Stimulated activated naive CD8-positive, alpha-beta T cell treated with anti-CD3 and anti-CD28 coated beads, Interleukin-15, Interleukin-2, amounts not matched to agents 100 ng/mL and 50 ng/mL, for 24 hours (primary cell): ENCODE results near the gene OTOR.

ENCODE experiments used
- H3K27ac Mint-ChIP-seq: one replicate; pipeline ENCODE4 v1.8.0; 2021; ENCODE audit warnings: mild to moderate bottlenecking, mixed read lengths
- H3K27me3 Mint-ChIP-seq: one replicate; pipeline ENCODE4 v1.8.0; 2021; ENCODE audit warnings: mixed read lengths
- H3K36me3 Mint-ChIP-seq: one replicate; pipeline ENCODE4 v1.8.0; 2021; ENCODE audit warnings: low read depth, mixed read lengths
- H3K4me1 Mint-ChIP-seq: one replicate; pipeline ENCODE4 v1.8.0; 2021; ENCODE audit warnings: low read depth, mixed read lengths
- H3K4me3 Mint-ChIP-seq: one replicate; pipeline ENCODE4 v1.8.0; 2021; ENCODE audit warnings: mild to moderate bottlenecking, mixed read lengths
- H3K9me3 Mint-ChIP-seq: one replicate; pipeline ENCODE4 v1.8.0; 2021; ENCODE audit warnings: mixed read lengths

The OTOR gene

DNA sequence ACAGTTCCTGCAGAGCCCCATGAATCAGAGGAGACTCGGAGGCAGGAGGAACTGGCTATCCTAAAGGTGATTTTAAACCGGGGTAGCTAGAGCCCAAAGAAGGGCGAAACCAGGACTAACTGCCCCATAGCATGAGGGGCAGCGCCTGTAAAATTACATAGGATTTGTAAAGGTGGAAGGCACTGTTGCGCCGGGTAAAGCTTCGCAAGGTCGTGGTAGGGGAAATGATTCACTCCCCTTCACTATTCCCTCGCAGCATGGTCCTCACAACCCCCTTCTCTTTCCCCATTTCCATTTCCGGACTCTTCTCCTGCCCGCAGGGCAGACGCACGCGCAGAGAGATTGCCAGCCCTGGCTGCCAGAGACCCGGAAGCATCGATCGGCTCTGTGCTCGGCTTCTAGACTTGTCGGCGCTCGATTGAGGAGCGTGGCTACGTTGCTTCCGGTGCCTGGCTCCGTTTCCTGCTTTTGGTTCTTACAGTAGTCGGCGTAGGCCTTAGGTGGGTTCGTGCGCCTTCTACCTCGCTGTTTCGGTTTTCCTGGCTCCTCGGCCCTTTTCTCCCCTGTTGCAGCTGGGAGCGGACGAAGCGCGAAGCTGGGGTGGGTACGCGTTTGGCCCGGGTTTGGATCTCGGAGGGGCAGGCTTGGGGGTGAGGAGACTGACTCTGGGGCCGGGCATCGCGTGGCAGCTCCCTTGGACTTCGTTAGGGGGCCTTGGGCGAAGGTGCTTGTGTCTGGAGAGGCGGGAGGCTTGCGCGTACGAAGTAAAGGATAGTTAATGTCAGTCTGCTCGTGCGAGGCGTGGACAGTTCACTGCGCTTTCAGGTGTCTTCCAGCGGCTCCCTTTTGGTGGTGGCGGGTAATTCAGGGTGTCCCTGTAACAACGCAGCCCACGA, 18.3 kb upstream of the OTOR start, which contains the start of gene SNRPB2:
Gene SNRPB2 (plus strand): TSS at position 462 of the 896 bp plus-strand sequence. CDS start 1,677 bp downstream, outside the sequence.
- peak within 1 kb of the TSS; percentile 98 for H3K27ac Mint-ChIP-seq
- H3K36me3 Mint-ChIP-seq, result peaks cover 51% of the 10 kb centered on the region
- H3K4me3 Mint-ChIP-seq, result peak within 1 kb of the TSS; percentile 99
- H3K27me3 Mint-ChIP-seq, result peaks cover 17% of the 10 kb centered on the region
- peaks cover 9% of the 10 kb centered on the region for H3K9me3 Mint-ChIP-seq
- H3K4me1 Mint-ChIP-seq, result peaks cover 52% of the 10 kb centered on the region

DNA sequence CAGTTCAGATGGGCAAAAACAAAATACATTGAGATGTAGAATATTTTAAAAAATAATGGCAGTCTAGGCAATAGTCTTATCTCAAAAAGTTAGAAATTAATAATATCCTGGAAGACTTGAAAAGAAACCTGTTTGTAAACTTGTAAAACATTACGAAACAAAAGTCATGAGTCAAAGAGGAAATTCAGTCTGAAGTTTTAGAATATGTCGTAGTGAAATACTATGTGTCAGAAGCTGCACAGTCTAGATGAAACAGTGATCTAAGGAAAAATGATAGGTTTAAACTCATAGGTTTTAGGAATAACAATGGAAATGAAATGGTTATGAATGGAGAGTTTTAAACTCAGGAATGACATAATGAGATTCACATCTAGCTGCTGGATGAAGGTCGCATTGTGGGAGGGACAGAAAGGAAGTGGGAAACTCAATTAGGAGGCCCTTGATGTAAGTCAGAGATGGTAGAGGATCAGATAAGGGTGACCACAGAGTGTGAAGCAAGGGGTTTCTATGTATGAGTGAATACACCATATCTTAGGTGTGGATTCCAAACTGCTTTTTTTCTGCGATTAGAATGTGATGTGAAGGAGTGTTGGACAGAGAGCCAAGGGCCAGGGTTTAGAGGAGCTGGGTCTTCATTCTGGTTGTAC, 15.5 kb upstream of the OTOR start:
- peaks cover 9% of the 10 kb centered on the region for H3K9me3 Mint-ChIP-seq
- H3K36me3 Mint-ChIP-seq, result peaks cover 78% of the 10 kb centered on the region
- peaks cover 66% of the 10 kb centered on the region for H3K4me1 Mint-ChIP-seq
- peak overlapping the region; percentile 24 for H3K4me3 Mint-ChIP-seq
- peak overlapping the region; percentile 76 for H3K27ac Mint-ChIP-seq
- peaks cover 4% of the 10 kb centered on the region for H3K27me3 Mint-ChIP-seq

DNA sequence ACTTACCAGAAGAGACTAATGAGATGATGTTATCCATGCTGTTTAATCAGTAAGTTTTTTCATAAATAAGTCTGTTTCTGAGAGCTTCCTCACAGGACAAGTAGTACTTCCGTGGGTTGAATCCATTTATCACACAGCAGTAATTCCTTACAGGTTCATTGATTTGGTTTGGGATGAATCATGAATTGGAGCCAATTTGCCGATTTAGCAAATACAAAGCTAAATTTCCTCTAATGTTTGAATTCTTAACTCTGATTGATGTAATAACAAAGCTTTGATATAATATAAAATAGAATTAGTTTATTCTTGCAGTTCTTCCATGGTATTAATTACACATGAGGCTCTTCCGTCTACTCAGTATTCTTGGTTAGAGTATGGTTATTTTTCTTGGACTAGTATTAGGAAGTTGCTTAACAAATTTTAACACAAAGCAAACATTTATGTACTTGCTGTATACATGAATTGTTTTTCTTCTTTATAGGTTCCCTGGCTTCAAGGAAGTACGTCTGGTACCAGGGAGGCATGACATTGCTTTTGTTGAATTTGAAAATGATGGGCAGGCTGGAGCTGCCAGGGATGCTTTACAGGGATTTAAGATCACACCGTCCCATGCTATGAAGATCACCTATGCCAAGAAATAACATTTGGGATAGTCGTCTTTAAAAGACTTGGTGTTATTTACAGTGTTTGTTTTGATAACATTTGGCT, 7.6 kb upstream of the OTOR start:
- H3K27ac Mint-ChIP-seq, result no peak overlapping the region
- H3K27me3 Mint-ChIP-seq, result no peaks in the 10 kb centered on the region
- H3K4me1 Mint-ChIP-seq, result peaks cover 7% of the 10 kb centered on the region
- H3K4me3 Mint-ChIP-seq, result no peak overlapping the region
- no peaks in the 10 kb centered on the region for H3K9me3 Mint-ChIP-seq
- H3K36me3 Mint-ChIP-seq, result peaks cover 60% of the 10 kb centered on the region

DNA sequence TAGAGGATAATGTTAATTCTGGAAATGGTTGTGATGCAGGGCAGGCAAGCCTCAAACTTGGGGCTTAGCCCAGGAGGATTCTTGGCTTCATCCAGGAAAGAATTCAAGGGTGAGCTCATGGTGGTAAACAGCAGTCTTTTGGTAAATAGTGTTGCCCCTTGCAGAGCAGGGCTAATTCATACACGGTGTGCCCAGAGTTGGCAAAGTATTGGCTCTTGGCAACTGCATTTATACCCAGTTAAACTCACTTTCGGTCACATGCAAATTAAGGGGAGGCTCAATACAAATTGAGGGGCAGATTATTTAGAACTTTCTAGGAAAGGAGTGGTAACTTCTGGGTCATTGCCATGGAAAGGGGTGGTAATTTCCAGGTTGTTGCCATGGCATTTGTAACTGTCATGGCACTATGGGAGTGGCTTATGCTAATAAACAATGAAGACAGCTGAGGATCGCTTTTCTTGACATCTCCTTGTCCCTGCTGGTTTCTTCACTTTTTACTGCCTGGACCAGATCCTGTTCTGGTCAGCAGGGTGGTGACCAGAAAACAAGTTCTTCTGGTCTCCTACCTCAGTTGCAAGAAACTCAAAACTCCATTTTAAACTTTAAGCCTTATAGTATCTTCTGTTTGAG, 3.9 kb upstream of the OTOR start:
- H3K36me3 Mint-ChIP-seq, result peaks cover 35% of the 10 kb centered on the region
- H3K27me3 Mint-ChIP-seq, result peaks cover 8% of the 10 kb centered on the region
- no peak overlapping the region for H3K4me3 Mint-ChIP-seq

DNA sequence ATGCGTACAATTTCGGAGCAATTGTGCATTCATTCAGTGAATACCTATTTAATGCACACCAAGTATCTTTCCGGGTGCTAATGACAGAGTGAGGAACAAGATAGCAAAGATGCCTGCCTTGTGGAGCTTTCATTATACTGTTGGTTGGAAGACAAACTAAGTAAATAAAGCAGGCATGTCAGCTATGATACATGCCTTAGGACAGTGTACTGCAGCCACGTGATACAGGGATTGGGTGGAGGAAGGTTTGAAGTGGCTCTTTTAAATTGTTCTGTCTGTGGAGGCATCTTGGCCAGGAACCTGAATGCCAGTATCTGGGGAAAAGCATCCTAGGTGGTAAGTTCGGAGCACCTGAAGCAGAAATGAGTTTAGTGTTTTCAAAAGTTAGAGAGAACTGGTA, 3.0 kb upstream of the OTOR start:
- Mint-ChIP-seq H3K4me1 (no peaks in the 10 kb centered on the region), H3K27ac (no peak overlapping the region), H3K4me3 (no peak overlapping the region), H3K9me3 (no peaks in the 10 kb centered on the region), H3K36me3 (peaks cover 26% of the 10 kb centered on the region), H3K27me3 (peaks cover 8% of the 10 kb centered on the region)

More for the DNA sequence above, 3.9 kb upstream of the OTOR start:
- Mint-ChIP-seq H3K27ac (no peak overlapping the region), H3K4me1 (no peaks in the 10 kb centered on the region), H3K9me3 (no peaks in the 10 kb centered on the region)

DNA sequence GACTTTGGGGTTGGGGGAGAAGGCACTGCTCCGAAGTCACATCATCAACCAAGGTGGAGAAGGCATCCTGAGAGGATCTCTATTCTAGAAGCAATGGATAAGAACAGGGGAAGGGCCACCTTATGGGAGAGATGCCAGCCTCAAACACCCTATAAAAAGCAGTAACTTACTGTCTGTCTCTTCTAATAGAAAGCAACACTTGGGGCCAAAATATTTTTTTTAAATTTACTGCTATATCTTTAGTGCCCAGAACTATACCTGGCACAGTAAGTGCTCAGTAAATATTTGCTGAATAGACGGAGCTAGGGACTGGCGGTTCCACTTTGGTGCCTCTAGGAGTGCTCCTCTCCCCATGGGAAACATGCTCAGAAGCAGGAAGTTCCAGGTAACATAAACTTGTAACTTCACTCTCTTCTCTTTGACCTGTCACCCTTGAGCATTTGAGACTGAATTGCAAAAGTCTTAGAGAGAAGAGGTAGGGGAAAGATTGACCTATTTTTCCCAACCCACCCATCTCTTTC, 807 bp upstream of the OTOR start:
- Mint-ChIP-seq H3K27ac (no peak overlapping the region), H3K4me3 (no peak overlapping the region)

DNA sequence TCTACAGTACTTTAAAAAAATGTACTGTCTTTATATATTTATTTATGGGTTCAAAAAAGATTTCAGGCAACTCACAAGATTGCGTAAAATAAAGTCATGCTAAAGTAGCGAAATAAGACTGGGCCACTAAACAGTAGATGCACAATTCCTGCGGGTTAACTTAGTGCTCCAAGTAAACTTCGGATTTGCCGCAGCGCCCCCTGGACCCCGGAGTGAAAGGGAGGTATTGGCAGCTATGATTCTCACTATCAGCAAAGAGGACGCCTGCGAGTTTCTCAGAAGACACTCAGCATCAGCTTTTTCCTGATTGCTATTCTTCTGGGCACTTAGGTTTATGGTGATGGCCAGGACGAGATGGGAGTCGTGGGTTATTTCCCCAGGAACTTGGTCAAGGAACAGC, 1.4 kb downstream of the OTOR start:
- H3K9me3 Mint-ChIP-seq, result no peaks in the 10 kb centered on the region
- H3K27me3 Mint-ChIP-seq, result peaks cover 8% of the 10 kb centered on the region

More for the DNA sequence above, 807 bp upstream of the OTOR start:
- Mint-ChIP-seq H3K4me1 (no peaks in the 10 kb centered on the region), H3K9me3 (no peaks in the 10 kb centered on the region), H3K36me3 (peaks cover 8% of the 10 kb centered on the region), H3K27me3 (peaks cover 8% of the 10 kb centered on the region)

DNA sequence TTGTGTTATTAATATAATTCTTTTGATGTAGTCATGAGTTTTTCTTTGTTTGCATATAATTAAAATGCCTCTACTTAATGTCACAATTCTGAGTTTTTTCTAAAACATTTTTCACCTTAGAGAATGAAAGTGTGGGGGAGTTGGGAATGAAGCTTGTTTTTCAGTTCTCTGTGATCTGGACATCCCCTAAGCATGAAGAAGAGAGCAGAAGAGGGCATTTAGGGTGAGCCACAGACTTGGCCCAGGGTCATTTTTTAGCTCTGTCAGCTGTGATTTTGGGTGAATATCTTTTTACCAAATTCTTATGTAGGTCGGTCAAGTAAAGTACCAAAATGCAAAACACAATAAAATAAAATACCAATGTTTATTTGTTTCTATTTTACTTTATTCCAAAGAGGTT, 3.9 kb downstream of the OTOR start:
- Mint-ChIP-seq H3K4me1 (no peaks in the 10 kb centered on the region), H3K27ac (no peak overlapping the region), H3K36me3 (no peaks in the 10 kb centered on the region), H3K4me3 (no peak overlapping the region), H3K27me3 (peaks cover 14% of the 10 kb centered on the region), H3K9me3 (peaks cover 6% of the 10 kb centered on the region)

More for the DNA sequence above, 1.4 kb downstream of the OTOR start:
- Mint-ChIP-seq H3K36me3 (no peaks in the 10 kb centered on the region), H3K4me3 (no peak overlapping the region), H3K27ac (no peak overlapping the region), H3K4me1 (no peaks in the 10 kb centered on the region)

DNA sequence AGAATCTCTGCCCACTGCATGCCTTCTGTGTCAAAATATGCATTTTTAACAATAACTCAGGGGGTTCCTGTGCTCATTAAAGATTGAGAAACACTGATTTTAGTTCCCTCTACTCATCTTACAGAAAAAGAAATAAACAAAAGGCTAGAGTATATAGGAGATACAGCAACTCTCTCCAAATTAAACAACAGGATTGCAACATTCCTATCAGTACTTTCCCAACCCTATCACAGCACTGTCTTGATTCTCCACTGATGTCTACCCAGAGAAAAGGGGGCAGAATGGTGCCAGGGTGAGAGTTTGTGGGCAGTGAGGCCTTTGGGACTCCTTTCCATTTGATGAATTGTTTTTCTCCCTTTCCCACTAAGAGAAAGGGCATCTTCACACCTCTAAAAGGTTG, 4.7 kb downstream of the OTOR start:
- Mint-ChIP-seq H3K27me3 (peaks cover 18% of the 10 kb centered on the region), H3K4me1 (no peaks in the 10 kb centered on the region), H3K4me3 (no peak overlapping the region), H3K27ac (no peak overlapping the region), H3K36me3 (no peaks in the 10 kb centered on the region), H3K9me3 (peaks cover 6% of the 10 kb centered on the region)

DNA sequence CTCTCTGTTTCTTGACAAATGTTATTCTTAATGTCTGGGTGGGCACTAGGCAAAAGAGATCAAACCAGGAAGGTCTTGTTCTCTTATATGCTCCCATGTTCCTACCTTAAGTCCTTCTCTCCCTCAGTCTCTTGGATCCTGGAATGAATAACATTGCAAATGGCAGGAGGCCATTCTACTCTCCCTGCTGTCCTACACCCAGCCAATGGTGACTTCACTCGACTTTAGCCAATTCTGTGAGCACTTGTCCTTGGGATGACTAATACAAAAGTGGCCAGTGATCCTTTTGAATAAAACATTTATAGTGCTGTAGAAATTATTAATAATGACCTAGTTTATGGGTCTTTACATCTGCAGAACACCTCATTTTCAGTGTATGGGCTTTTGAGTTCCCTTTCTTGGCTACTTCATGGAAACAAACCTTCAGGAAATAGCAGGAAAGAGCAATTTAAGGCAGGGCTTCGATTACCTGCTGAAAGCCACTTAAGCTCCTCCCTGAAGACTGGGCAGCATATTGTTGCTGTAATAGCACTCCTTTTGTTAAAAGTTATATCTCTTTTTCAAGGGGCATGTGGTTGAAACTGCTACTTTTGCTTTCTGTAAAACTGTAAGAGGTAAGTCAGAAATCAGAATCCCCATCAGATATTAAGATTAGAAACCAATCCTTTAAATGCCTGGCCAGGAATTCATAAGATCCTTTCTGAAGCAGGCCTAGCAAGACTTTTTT, 10.5 kb downstream of the OTOR start:
- peaks cover 6% of the 10 kb centered on the region for H3K9me3 Mint-ChIP-seq
- H3K36me3 Mint-ChIP-seq, result no peaks in the 10 kb centered on the region
- no peaks in the 10 kb centered on the region for H3K4me1 Mint-ChIP-seq
- peaks cover 22% of the 10 kb centered on the region for H3K27me3 Mint-ChIP-seq
- no peak overlapping the region for H3K27ac Mint-ChIP-seq
- H3K4me3 Mint-ChIP-seq, result no peak overlapping the region

DNA sequence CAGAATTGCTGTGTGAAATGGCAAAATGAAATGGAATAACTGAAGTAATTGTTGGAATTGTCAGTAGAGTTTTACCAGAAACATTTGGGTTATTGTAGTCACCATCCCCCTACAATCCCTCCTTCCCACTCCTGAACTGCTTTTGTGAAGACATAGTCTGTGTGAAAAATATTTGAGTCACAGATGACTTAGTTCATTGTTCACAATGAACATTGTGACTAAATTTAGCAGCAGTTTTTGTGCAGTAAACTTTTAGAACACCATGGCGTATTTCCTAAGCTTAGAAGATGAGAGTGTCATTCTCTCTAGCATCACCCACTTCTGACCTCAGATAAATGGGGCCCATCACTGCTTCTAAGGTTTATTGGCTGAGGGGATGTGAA, 11.0 kb downstream of the OTOR start:
- H3K36me3 Mint-ChIP-seq, result no peaks in the 10 kb centered on the region
- H3K4me3 Mint-ChIP-seq, result no peak overlapping the region
- peaks cover 23% of the 10 kb centered on the region for H3K27me3 Mint-ChIP-seq
- no peak overlapping the region for H3K27ac Mint-ChIP-seq
- no peaks in the 10 kb centered on the region for H3K4me1 Mint-ChIP-seq
- peaks cover 6% of the 10 kb centered on the region for H3K9me3 Mint-ChIP-seq

DNA sequence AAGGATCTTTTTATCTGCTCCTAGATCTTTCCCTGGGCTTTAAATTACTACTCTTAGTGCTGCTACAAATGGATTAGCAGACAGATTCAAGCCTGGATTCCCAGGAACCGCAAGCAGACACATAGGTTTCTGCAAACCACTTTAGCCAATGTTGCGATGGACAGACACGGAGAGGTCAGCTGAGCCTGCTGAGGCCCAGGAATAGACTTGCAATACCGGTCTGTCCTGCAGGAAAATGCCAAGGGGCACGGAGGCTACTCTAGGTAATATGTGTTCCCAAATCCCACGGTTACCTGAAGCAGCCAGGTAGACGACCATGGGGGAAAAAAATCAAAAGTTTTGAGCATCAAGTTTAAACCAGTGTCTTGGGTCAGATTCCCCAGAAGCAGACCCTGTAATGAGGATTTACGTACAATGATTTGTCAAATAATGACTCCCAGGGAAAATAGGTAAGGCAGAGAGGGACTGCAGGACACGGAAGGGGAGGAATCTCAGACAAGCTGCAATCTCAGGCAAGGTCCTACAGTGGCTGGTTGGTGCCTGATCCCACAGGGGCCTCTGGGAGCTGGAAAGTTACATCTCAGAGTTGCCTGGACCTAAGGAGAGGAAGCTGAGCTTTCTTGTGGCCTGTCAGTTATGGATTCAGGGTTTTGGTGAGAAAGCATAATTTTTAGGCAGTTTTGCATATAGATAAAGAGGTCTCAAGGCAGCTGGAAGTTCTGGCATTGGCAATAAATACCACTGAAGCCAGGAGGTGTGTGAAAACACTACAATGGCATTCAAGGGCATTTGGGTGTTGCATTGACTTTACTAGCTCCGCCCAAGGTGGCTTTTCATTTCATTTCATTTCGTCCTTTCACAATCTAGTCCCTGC, 12.5 kb downstream of the OTOR start:
- Mint-ChIP-seq H3K27ac (no peak overlapping the region), H3K4me1 (no peaks in the 10 kb centered on the region), H3K36me3 (no peaks in the 10 kb centered on the region), H3K27me3 (peaks cover 29% of the 10 kb centered on the region), H3K9me3 (peaks cover 6% of the 10 kb centered on the region), H3K4me3 (no peak overlapping the region)

DNA sequence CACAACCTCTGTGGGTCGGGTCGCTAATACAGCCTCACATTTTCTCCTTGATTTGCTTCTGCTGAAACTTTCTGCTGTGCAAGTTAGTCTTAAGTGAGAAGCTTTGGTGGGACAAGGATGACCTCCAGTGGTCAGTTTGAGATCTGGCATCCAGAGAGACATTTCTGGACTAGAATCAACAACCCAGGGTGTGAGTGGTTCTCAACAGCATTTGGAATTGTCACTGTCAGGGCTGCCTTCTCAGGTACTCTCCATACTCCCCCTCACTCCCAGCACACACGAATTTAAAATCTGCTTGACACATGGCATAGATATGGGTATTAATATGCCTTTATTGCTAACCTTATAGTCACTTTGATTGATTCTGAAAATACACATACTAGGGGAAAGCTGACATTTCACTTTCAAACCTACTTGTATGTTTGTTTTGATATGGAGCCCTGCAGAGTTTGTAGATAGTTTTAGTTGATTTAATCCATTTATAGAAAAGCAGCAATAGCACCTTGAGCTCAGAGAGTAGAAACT, 13.2 kb downstream of the OTOR start:
- peaks cover 2% of the 10 kb centered on the region for H3K9me3 Mint-ChIP-seq
- no peak overlapping the region for H3K4me3 Mint-ChIP-seq
- no peaks in the 10 kb centered on the region for H3K4me1 Mint-ChIP-seq
- H3K27ac Mint-ChIP-seq, result no peak overlapping the region
- peaks cover 34% of the 10 kb centered on the region for H3K27me3 Mint-ChIP-seq
- no peaks in the 10 kb centered on the region for H3K36me3 Mint-ChIP-seq
